MCF 10A (cell line): Measurements from ENCODE around the gene SULT6B1. TPM values are rescaled to one million over a fixed set of nuclear protein-coding genes. Genes with fewer than 3 reads are reported as not detected.

ENCODE experiments used
- BruUV-seq: library from RNA; stranded (reverse); fragments of 400-500 nt; replicated peaks from 2 replicates; lab custom pipeline; 2021; lab: Mats Ljungman, UMichigan
- CTCF ChIA-PET: fragments of 300-600 bp; sonication (Branson Sonifier 250); formaldehyde crosslinking; extraction: SDS; loops from one replicate; lab custom pipeline; 2021; ENCODE audit warnings: antibody characterized with exemption, inconsistent platforms; lab: Yijun Ruan, JAX
- POLR2A ChIA-PET: fragments of 300-600, 350-650 bp; sonication (Branson Sonifier 250); formaldehyde crosslinking; extraction: SDS; loops from one replicate; lab custom pipeline; 2020; ENCODE audit warnings: antibody characterized with exemption, inconsistent platforms; lab: Yijun Ruan, JAX
- DNase-seq: peaks from one replicate; pipeline ENCODE4 v3.0.0-alpha.2; 2018; ENCODE audit not compliant: unreplicated experiment
- H3K27ac Mint-ChIP-seq: one replicate; pipeline ENCODE4 v1.8.0; 2022; ENCODE audit warnings: mild to moderate bottlenecking, low read depth, mixed read lengths; ENCODE audit not compliant: unreplicated experiment
- H3K27me3 Mint-ChIP-seq: one replicate; pipeline ENCODE4 v1.8.0; 2022; ENCODE audit warnings: mixed read lengths; ENCODE audit not compliant: insufficient read depth, unreplicated experiment
- H3K36me3 Mint-ChIP-seq: one replicate; pipeline ENCODE4 v1.8.0; 2022; ENCODE audit warnings: mild to moderate bottlenecking, moderate library complexity, mixed read lengths; ENCODE audit not compliant: insufficient read depth, unreplicated experiment
- H3K4me1 Mint-ChIP-seq: one replicate; pipeline ENCODE4 v1.8.0; 2022; ENCODE audit warnings: mixed read lengths; ENCODE audit not compliant: insufficient read depth, unreplicated experiment
- H3K4me3 Mint-ChIP-seq: one replicate; pipeline ENCODE4 v1.8.0; 2022; ENCODE audit warnings: mild to moderate bottlenecking, moderate library complexity, mixed read lengths; ENCODE audit not compliant: unreplicated experiment
- H3K9me3 Mint-ChIP-seq: one replicate; pipeline ENCODE4 v1.8.0; 2022; ENCODE audit warnings: mixed read lengths; ENCODE audit not compliant: unreplicated experiment
- intact Hi-C: fragments of 100-400 bp; cut with micrococcal nuclease; formaldehyde crosslinking; loops from 2 replicates; pipeline ENCODE4 v1.14.1; 2022
- total RNA-seq: library from RNA; stranded (reverse); gene quantifications from 2 replicates; pipeline ENCODE4 v1.2.3, GENCODE V29; 2022
- TF ChIP-seq, protein P1 (sequence below): fragments of 200-600 bp; IDR thresholded peaks from one replicate; pipeline ENCODE4 v1.8.0; 2022; ENCODE audit warnings: antibody characterized with exemption, mild to moderate bottlenecking; ENCODE audit not compliant: unreplicated experiment

Gene SULT6B1
- total RNA-seq, 1 experiment from 2014 or later = not detected

DNA sequence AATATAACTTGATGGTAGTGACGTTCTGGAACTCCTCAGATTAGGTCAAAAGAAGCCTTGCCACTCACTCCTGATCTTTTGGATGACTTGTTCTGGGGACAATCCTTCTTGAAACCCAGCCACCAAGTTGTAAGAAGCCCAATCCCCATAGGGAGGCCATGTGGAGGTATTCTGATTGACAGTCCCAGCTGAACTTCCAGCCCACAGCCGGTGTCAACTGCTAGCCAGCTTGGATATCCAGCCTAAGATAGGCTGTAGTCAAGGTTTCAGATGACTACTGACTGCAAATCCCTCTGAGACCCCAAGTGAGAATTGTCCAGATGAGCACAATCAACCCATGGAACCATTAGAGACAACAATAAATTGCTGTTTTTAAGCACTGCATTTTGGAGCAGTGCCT lies 63.1 kb downstream of the SULT6B1 start:
- intact Hi-C loops = no loop called here
- peaks cover 76% of the 10 kb centered on the region for H3K36me3 Mint-ChIP-seq
- DNase-seq = no peak
- H3K4me3 Mint-ChIP-seq = no peak overlapping the region
- CTCF ChIA-PET = interaction anchor here (1.2 kb wide), 1 partner anchor 1822 kb away, joined by 4 read pairs; no protein-coding TSS in a partner anchor
- H3K4me1 Mint-ChIP-seq = no peaks in the 10 kb centered on the region
- TF ChIP-seq, protein P1, sequence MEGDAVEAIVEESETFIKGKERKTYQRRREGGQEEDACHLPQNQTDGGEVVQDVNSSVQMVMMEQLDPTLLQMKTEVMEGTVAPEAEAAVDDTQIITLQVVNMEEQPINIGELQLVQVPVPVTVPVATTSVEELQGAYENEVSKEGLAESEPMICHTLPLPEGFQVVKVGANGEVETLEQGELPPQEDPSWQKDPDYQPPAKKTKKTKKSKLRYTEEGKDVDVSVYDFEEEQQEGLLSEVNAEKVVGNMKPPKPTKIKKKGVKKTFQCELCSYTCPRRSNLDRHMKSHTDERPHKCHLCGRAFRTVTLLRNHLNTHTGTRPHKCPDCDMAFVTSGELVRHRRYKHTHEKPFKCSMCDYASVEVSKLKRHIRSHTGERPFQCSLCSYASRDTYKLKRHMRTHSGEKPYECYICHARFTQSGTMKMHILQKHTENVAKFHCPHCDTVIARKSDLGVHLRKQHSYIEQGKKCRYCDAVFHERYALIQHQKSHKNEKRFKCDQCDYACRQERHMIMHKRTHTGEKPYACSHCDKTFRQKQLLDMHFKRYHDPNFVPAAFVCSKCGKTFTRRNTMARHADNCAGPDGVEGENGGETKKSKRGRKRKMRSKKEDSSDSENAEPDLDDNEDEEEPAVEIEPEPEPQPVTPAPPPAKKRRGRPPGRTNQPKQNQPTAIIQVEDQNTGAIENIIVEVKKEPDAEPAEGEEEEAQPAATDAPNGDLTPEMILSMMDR = no peak
- POLR2A ChIA-PET = interaction anchor here (0.5 kb wide), 1 partner anchor 16 kb away, joined by 3 read pairs; no protein-coding TSS in a partner anchor
- no peaks in the 10 kb centered on the region for H3K27me3 Mint-ChIP-seq
- BruUV-seq = no TSS peak
- no peaks in the 10 kb centered on the region for H3K9me3 Mint-ChIP-seq
- peak overlapping the region; percentile 31 for H3K27ac Mint-ChIP-seq

DNA sequence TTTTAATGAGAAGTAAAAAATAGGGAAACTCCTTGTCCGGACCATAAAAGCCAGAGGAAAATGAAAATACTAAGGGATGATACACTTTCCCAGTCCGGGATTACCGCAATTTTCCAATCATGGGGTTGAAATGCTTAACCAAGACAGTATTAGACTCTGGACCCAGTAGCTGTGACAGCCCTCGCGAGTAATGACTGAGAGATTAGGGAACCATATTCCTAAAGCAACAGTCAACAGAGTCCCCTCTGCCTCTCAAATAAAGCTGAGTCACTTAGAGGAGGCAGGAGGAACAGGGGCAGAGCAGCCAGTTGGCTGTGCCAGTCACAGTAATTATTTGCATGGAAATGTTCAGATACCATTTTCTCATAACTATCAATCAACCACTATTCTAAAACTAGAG lies 69.3 kb downstream of the SULT6B1 start:
- H3K4me1 Mint-ChIP-seq = no peaks in the 10 kb centered on the region
- H3K27me3 Mint-ChIP-seq = no peaks in the 10 kb centered on the region
- ChIA-PET POLR2A (interaction anchor here (1.7 kb wide), 1 partner anchor 35 kb away, joined by 3 read pairs; the partner anchor contains the start of genes GPATCH11 and HEATR5B), CTCF (no interaction called here)
- H3K4me3 Mint-ChIP-seq = no peak overlapping the region
- no TSS peak for BruUV-seq
- H3K36me3 Mint-ChIP-seq = peaks cover 84% of the 10 kb centered on the region
- no peaks in the 10 kb centered on the region for H3K9me3 Mint-ChIP-seq
- intact Hi-C loops = no loop called here
- TF ChIP-seq, protein P1 = no peak
- no peak overlapping the region for H3K27ac Mint-ChIP-seq
- DNase-seq = no peak

Other genes starting within 250 kb of the SULT6B1 start
- 24.9 and 25.3 TPM in 2 replicates for gene STRN, start 222.1 kb downstream of the SULT6B1 start, total RNA-seq
- gene HEATR5B, start 104.3 kb downstream of the SULT6B1 start, total RNA-seq = 14.5 and 14.8 TPM in 2 replicates
- 5.5 and 5.9 TPM in 2 replicates for gene GPATCH11, start 104.2 kb downstream of the SULT6B1 start, total RNA-seq
- gene EIF2AK2, start 31.7 kb downstream of the SULT6B1 start, total RNA-seq = 29.6 and 39.3 TPM in 2 replicates
- gene CEBPZOS, start 7.8 kb upstream of the SULT6B1 start, total RNA-seq = 38.5 and 64.5 TPM in 2 replicates
- gene CEBPZ, start 42.9 kb upstream of the SULT6B1 start, total RNA-seq = 46.6 and 61.7 TPM in 2 replicates
- gene NDUFAF7, start 43.0 kb upstream of the SULT6B1 start, total RNA-seq = 16.1 and 18.3 TPM in 2 replicates
- 22.0 and 23.9 TPM in 2 replicates for gene PRKD3, start 136.2 kb upstream of the SULT6B1 start, total RNA-seq
- not detected in 2 replicates for gene QPCT, start 156.0 kb upstream of the SULT6B1 start, total RNA-seq